H1 (cell line): ENCODE results near the gene CNOT6. TPM values are rescaled to one million over a fixed set of nuclear protein-coding genes. Genes with fewer than 3 reads are reported as not detected.

Experiments used
- CTCF ChIA-PET: fragments of 300-600 bp; sonication (Branson Sonifier 250); formaldehyde crosslinking; loops from one replicate; lab custom pipeline; 2021; ENCODE audit not compliant: partially characterized antibody; lab: Charles Lee
- POLR2A ChIA-PET: fragments of 300-600 bp; sonication (Branson Sonifier 250); formaldehyde crosslinking; loops from one replicate; lab custom pipeline; 2021; ENCODE audit warnings: inconsistent platforms; ENCODE audit not compliant: partially characterized antibody; lab: Charles Lee
- DNase-seq, 2 experiments: peaks; one replicate each; pipeline versions ENCODE4 v3.0.0 to v3.0.0-alpha.2; 2010 to 2022; ENCODE audit warnings: low spot score in 2 of 2, low read depth in 1 of 2, mixed read lengths in 1 of 2
- FAIRE-seq: peaks from 2 replicates; lab custom pipeline; 2011; peaks lifted over from hg19 to GRCh38; lab: Jason Lieb, UNC
- H2AFZ ChIP-seq: 2 replicates; pipeline ENCODE4 v1.8.1; 2012; ENCODE audit warnings: low read length, inconsistent platforms
- H2AK5ac ChIP-seq: 2 replicates; pipeline ENCODE4 v1.6.1; 2013; ENCODE audit warnings: low read depth, low read length
- H2BK120ac ChIP-seq: replicated peaks from 2 replicates; pipeline ENCODE3; 2013; ENCODE audit warnings: low read depth, low read length, inconsistent platforms
- H2BK12ac ChIP-seq: 2 replicates; pipeline ENCODE4 v1.6.1; 2013; ENCODE audit warnings: low read depth, low read length
- H2BK15ac ChIP-seq: 2 replicates; pipeline ENCODE4 v1.6.1; 2013; ENCODE audit warnings: low read length
- H2BK20ac ChIP-seq: 2 replicates; pipeline ENCODE4 v1.6.1; 2013; ENCODE audit warnings: low read length
- H2BK5ac ChIP-seq: 2 replicates; pipeline ENCODE4 v1.6.1; 2013; ENCODE audit warnings: low read depth, low read length
- H3K14ac ChIP-seq: 2 replicates; pipeline ENCODE4 v1.6.1; 2013; ENCODE audit warnings: inconsistent platforms; ENCODE audit not compliant: insufficient read length
- H3K18ac ChIP-seq: 2 replicates; pipeline ENCODE4 v1.6.1; 2013; ENCODE audit warnings: low read length; ENCODE audit errors: extremely low read depth
- H3K23ac ChIP-seq: 2 replicates; pipeline ENCODE4 v1.6.1; 2013; ENCODE audit warnings: inconsistent platforms; ENCODE audit not compliant: insufficient read length
- H3K23me2 ChIP-seq: 2 replicates; pipeline ENCODE4 v1.6.1; 2013; ENCODE audit warnings: low read depth, low read length
- H3K27ac ChIP-seq: 2 replicates; pipeline ENCODE4 v1.6.1; 2011; ENCODE audit warnings: low read depth, low read length, inconsistent platforms
- H3K27me3 ChIP-seq, 4 experiments: replicated peaks in 1 of 4; 1 replicate in 1 of 4; 2 replicates in 3 of 4; pipeline versions ENCODE4 v1.6.1 to v1.8.1; 2011 to 2013; ENCODE audit warnings: low read length in 3 of 4, mild to moderate bottlenecking in 3 of 4, inconsistent platforms in 2 of 4, mixed read lengths in 2 of 4, moderate library complexity in 1 of 4; ENCODE audit not compliant: control insufficient read depth in 3 of 4, insufficient read depth in 3 of 4; ENCODE audit errors: extremely low read depth in 1 of 4
- H3K36me3 ChIP-seq, 4 experiments: 2 replicates each; pipeline versions ENCODE4 v1.6.1 to v1.8.1; 2011 to 2013; ENCODE audit warnings: mild to moderate bottlenecking in 4 of 4, low read length in 3 of 4, moderate library complexity in 2 of 4, control low read depth in 1 of 4, inconsistent platforms in 1 of 4; ENCODE audit not compliant: insufficient read depth in 4 of 4, control insufficient read depth in 2 of 4
- H3K4ac ChIP-seq: replicated peaks from 2 replicates; pipeline ENCODE3; 2013; ENCODE audit warnings: low read length, low read depth, mixed read lengths, inconsistent platforms; ENCODE audit not compliant: insufficient read length
- H3K4me1 ChIP-seq, 4 experiments: replicated peaks in 1 of 4; 1 replicate in 1 of 4; 2 replicates in 3 of 4; pipeline versions ENCODE4 v1.6.1 to v1.8.1; 2011 to 2013; ENCODE audit warnings: low read length in 3 of 4, inconsistent platforms in 2 of 4, mixed read lengths in 1 of 4; ENCODE audit not compliant: insufficient read depth in 4 of 4, control insufficient read depth in 3 of 4
- H3K4me2 ChIP-seq, 2 experiments: 2 replicates each; pipeline versions ENCODE4 v1.6.1 to v1.8.1; 2011 to 2013; ENCODE audit warnings: low read depth in 2 of 2, low read length in 2 of 2, control low read depth in 1 of 2, inconsistent platforms in 1 of 2, mild to moderate bottlenecking in 1 of 2; ENCODE audit not compliant: insufficient read depth in 1 of 2
- H3K4me3 ChIP-seq, 4 experiments: fragments of 200-600, 300-600 bp in 1 of 4; sonication (generic), shearing (Covaris generic), sonication (Bioruptor Twin) in 1 of 4; 2 replicates each; pipeline versions ENCODE4 v1.5.1 to v1.8.1; 2011 to 2016; ENCODE audit warnings: low read length in 4 of 4, low read depth in 3 of 4, control low read depth in 2 of 4, inconsistent platforms in 2 of 4, mild to moderate bottlenecking in 2 of 4, mixed read lengths in 1 of 4, moderate library complexity in 1 of 4; ENCODE audit not compliant: insufficient read depth in 2 of 4; ENCODE audit errors: extremely low read depth in 1 of 4
- H3K56ac ChIP-seq: replicated peaks from 2 replicates; pipeline ENCODE3; 2013; ENCODE audit warnings: low read depth, mild to moderate bottlenecking, mixed read lengths, low read length, inconsistent platforms; ENCODE audit not compliant: insufficient read length
- H3K79me1 ChIP-seq: 2 replicates; pipeline ENCODE4 v1.6.1; 2013; ENCODE audit warnings: low read depth, low read length, control low read depth
- H3K79me2 ChIP-seq, 2 experiments: 2 replicates each; pipeline versions ENCODE4 v1.6.1 to v1.8.1; 2012 to 2013; ENCODE audit warnings: low read length in 2 of 2, mild to moderate bottlenecking in 2 of 2, inconsistent platforms in 1 of 2; ENCODE audit not compliant: insufficient read depth in 2 of 2, control insufficient read depth in 1 of 2
- H3K9ac ChIP-seq, 4 experiments: replicated peaks in 1 of 4; 1 replicate in 1 of 4; 2 replicates in 3 of 4; pipeline versions ENCODE4 v1.6.1 to v1.8.1; 2011 to 2013; ENCODE audit warnings: low read depth in 3 of 4, low read length in 3 of 4, control low read depth in 2 of 4, mild to moderate bottlenecking in 2 of 4, moderate library complexity in 2 of 4, inconsistent platforms in 1 of 4; ENCODE audit errors: extremely low read depth in 1 of 4
- H3K9me3 ChIP-seq, 2 experiments: 2 replicates each; pipeline versions ENCODE4 v1.6.1 to v1.8.1; 2012 to 2013; ENCODE audit warnings: mild to moderate bottlenecking in 2 of 2, moderate library complexity in 2 of 2, control low read depth in 1 of 2, inconsistent platforms in 1 of 2, low read depth in 1 of 2, low read length in 1 of 2, mixed read lengths in 1 of 2; ENCODE audit not compliant: insufficient read depth in 2 of 2
- H4K20me1 ChIP-seq, 2 experiments: replicated peaks in 1 of 2; 2 replicates each; pipeline versions ENCODE3 to v1.8.1; 2011 to 2013; ENCODE audit warnings: inconsistent platforms in 2 of 2, low read length in 2 of 2, mild to moderate bottlenecking in 1 of 2; ENCODE audit not compliant: insufficient read depth in 2 of 2, control insufficient read depth in 1 of 2
- H4K5ac ChIP-seq: 2 replicates; pipeline ENCODE4 v1.6.1; 2013; ENCODE audit warnings: low read length, low read depth, mixed read lengths, inconsistent platforms; ENCODE audit not compliant: insufficient read length
- H4K8ac ChIP-seq: 2 replicates; pipeline ENCODE4 v1.8.0; 2013; ENCODE audit warnings: mild to moderate bottlenecking, moderate library complexity, low read length, inconsistent platforms; ENCODE audit not compliant: insufficient read depth; ENCODE audit errors: extremely low read depth
- H4K91ac ChIP-seq: replicated peaks from 2 replicates; pipeline ENCODE3; 2013; ENCODE audit warnings: low read length, mixed read lengths, inconsistent platforms; ENCODE audit not compliant: insufficient read length
- BCL11A ChIP-seq, 2 experiments: IDR thresholded peaks; one replicate each; pipeline ENCODE4 v1.6.1; 2011; ENCODE audit warnings: low read depth in 2 of 2, low read length in 2 of 2, mild to moderate bottlenecking in 2 of 2
- CEBPB ChIP-seq: IDR thresholded peaks from 2 replicates; pipeline ENCODE4 v1.6.1; 2012; ENCODE audit warnings: low read depth, low read length
- CHD1 ChIP-seq: IDR thresholded peaks from 2 replicates; pipeline ENCODE4 v1.6.1; 2012; ENCODE audit warnings: low read depth, low read length, improper control_type of control experiment
- EP300 ChIP-seq, 2 experiments: IDR thresholded peaks; 1 replicate in 1 of 2; 2 replicates in 1 of 2; pipeline ENCODE4 v1.6.1; 2011 to 2012; ENCODE audit warnings: low read depth in 2 of 2, low read length in 2 of 2, mild to moderate bottlenecking in 2 of 2, borderline replicate concordance in 1 of 2, inconsistent platforms in 1 of 2, moderate library complexity in 1 of 2
- RNF2 ChIP-seq: fragments of 200-900, 300-1000 bp; sonication (generic); IDR thresholded peaks from 2 replicates; pipeline ENCODE4 v1.7.1; 2016; ENCODE audit warnings: borderline replicate concordance, low read depth, mild to moderate bottlenecking, antibody characterized with exemption, low read length; ENCODE audit not compliant: poor library complexity, severe bottlenecking; ENCODE audit errors: missing control alignments
- SIRT6 ChIP-seq: IDR thresholded peaks from one replicate; pipeline ENCODE4 v1.7.1; 2012; ENCODE audit warnings: low read length, inconsistent platforms
- TAF1 ChIP-seq: IDR thresholded peaks from 2 replicates; pipeline ENCODE4 v1.6.1; 2011; ENCODE audit warnings: mild to moderate bottlenecking, low read depth, low read length
- WGBS, 2 experiments: shearing (Covaris generic) in 1 of 2; methylation state at CpG; one replicate each; pipeline versions ENCODE4 v1.1.6 to v1.1.7; 2013 to 2015; ENCODE audit warnings: low lambda C conversion rate in 2 of 2, mixed read lengths in 2 of 2, inconsistent platforms in 1 of 2, low coverage in 1 of 2, missing lambda C conversion rate in 1 of 2; ENCODE audit not compliant: insufficient replicate concordance in 2 of 2, insufficient coverage in 1 of 2, insufficient read length in 1 of 2; ENCODE audit errors: extremely low coverage in 1 of 2, missing lambda C conversion rate in 1 of 2; 5-methylcytosine and 5-hydroxymethylcytosine counted together
- polyA plus RNA-seq, 7 experiments: library from polyadenylated mRNA; depleted of rRNA in 3 of 7; stranded (reverse) in 5 of 7; unstranded in 2 of 7; fragments of >200 nt in 5 of 7; fragments of 200-250 nt in 2 of 7; gene quantifications; 1 replicate in 5 of 7; 2 replicates in 1 of 7; 4 replicates in 1 of 7; pipeline versions ENCODE4 v1.2.1 to v1.2.3, GENCODE V29; 2011 to 2013; ENCODE audit warnings: missing spikeins in 2 of 7, mixed read lengths in 2 of 7
- total RNA-seq: library from RNA; stranded (reverse); fragmentation: NEBNext Ultra II Directional; extraction: Animal tissue kit (Norgen Biotek cat#: 25700); gene quantifications from 2 replicates; pipeline ENCODE4 v1.2.1, GENCODE V29; 2021

Gene CNOT6
- total and polyA plus RNA-seq, 2 of the 8 experiments (the other 6 are each of a cell fraction or from before 2014, with no cell fraction given) = 10.7 to 45.4 TPM

GRCh38 chr5:180619563-180619915 lies 125.4 kb downstream of the CNOT6 start:
- 83% methylated on average over 16 of the region's 22 CpGs; no CpG with 5 or more reads in 1 of the 2 experiments for WGBS, 2 experiments
- Histone ChIP-seq H3K9ac (no peak overlapping the region), H3K4me1 (peaks cover 0 to 4% (median 1%) of the 10 kb centered on the region in 4 experiments; a peak in 4 of 7 replicates), H3K9me3 (no peaks in the 10 kb centered on the region), H4K5ac (no peak overlapping the region), H3K79me2 (no peaks in the 10 kb centered on the region), H2AFZ (no peak overlapping the region), H3K4me3 (peak overlapping the region in 2 of 4 experiments; percentile 47 to 74; a peak in 3 of 8 replicates), H2AK5ac (no peak overlapping the region), H3K23me2 (peaks cover 4% of the 10 kb centered on the region; the same call in 1 of the 2 replicates), H3K18ac (peak overlapping the region; percentile 78; the same call in 1 of the 2 replicates), H3K79me1 (no peaks in the 10 kb centered on the region), H4K8ac (peak overlapping the region; percentile 62), H3K27me3 (peaks cover 0 to 13% (median 7%) of the 10 kb centered on the region in 4 experiments; a peak in 5 of 7 replicates), H3K27ac (no peak overlapping the region), H2BK20ac (no peak overlapping the region), H2BK15ac (peak overlapping the region; percentile 72; the same call in 1 of the 2 replicates), H3K56ac (no peak overlapping the region), H3K14ac (no peak overlapping the region), H3K23ac (no peak overlapping the region), H3K4me2 (peak overlapping the region; percentile 87), H2BK120ac (no peak overlapping the region), H3K36me3 (no peaks in the 10 kb centered on the region), H2BK12ac (no peak overlapping the region), H2BK5ac (no peak overlapping the region), H4K20me1 (peaks cover 0 to 2% of the 10 kb centered on the region in 2 experiments), H3K4ac (no peak overlapping the region), H4K91ac (peak overlapping the region; percentile 61)
- TF ChIP-seq CEBPB (no peak), CHD1 (no peak), EP300 (IDR thresholded peaks at IDR 0.05; ENCODE audit: borderline replicate concordance in 1 of 2, low read depth in 2 of 2, low read length in 2 of 2) (no peak), RNF2 (no peak), BCL11A (IDR thresholded peaks at IDR 0.05; ENCODE audit: low read depth in 2 of 2, low read length in 2 of 2) (no peak), SIRT6 (no peak), TAF1 (no peak)
- ChIA-PET POLR2A (interaction anchor here (0.6 to 1.6 kb wide), 8 partner anchors 9 to 1014 kb away, joined by 3 to 6 read pairs (median 3); no protein-coding TSS in a partner anchor), CTCF (interaction anchor here (0.6 to 4.9 kb wide), 43 partner anchors 9 to 528 kb away, joined by 3 to 52 read pairs (median 4); partner anchors contain the start of gene FLT4)
- FAIRE-seq (no peak), DNase-seq (no peak)
